Hepatocyte (in vitro differentiated cells): ENCODE results near the gene SULT1C3. TPM values are rescaled to one million over a fixed set of nuclear protein-coding genes. Genes with fewer than 3 reads are reported as not detected.

ENCODE experiments used
- DNase-seq: peaks from one replicate; pipeline ENCODE4 v3.0.0-alpha.2; 2016; ENCODE audit warnings: low spot score
- H2AFZ ChIP-seq: fragments of 200-600 bp; sonication (generic); 2 replicates; pipeline ENCODE4 v1.6.0; 2016; ENCODE audit warnings: antibody characterized with exemption, mild to moderate bottlenecking
- H3K27ac ChIP-seq: fragments of 200-600 bp; sonication (generic); 2 replicates; pipeline ENCODE4 v1.5.1; 2016; ENCODE audit warnings: mild to moderate bottlenecking
- H3K27me3 ChIP-seq: fragments of 200-600 bp; sonication (generic); 2 replicates; pipeline ENCODE4 v1.6.1; 2016
- H3K36me3 ChIP-seq: fragments of 200-600 bp; sonication (generic); replicated peaks from 2 replicates; pipeline ENCODE4 v1.5.1; 2016; ENCODE audit warnings: low read depth; ENCODE audit not compliant: insufficient read depth
- H3K4me1 ChIP-seq: fragments of 200-600 bp; sonication (generic); 2 replicates; pipeline ENCODE4 v1.5.1; 2016; ENCODE audit warnings: mild to moderate bottlenecking, moderate library complexity; ENCODE audit not compliant: insufficient read depth
- H3K4me2 ChIP-seq: fragments of 200-600 bp; sonication (generic); 2 replicates; pipeline ENCODE4 v1.6.0; 2016
- H3K4me3 ChIP-seq: fragments of 200-600 bp; sonication (generic); 2 replicates; pipeline ENCODE4 v1.5.1; 2016; ENCODE audit warnings: mild to moderate bottlenecking
- H3K79me2 ChIP-seq: fragments of 200-600 bp; sonication (generic); 2 replicates; pipeline ENCODE4 v1.6.0; 2017; ENCODE audit warnings: mild to moderate bottlenecking
- H3K9me2 ChIP-seq: fragments of 200-600 bp; sonication (generic); replicated peaks from 2 replicates; pipeline ENCODE4 v1.6.0; 2017; ENCODE audit warnings: mild to moderate bottlenecking; ENCODE audit not compliant: insufficient read depth
- H3K9me3 ChIP-seq: fragments of 200-600 bp; sonication (generic); 2 replicates; pipeline ENCODE4 v1.5.1; 2016; ENCODE audit warnings: low read depth, mild to moderate bottlenecking
- H4K20me1 ChIP-seq: fragments of 200-600 bp; sonication (generic); 2 replicates; pipeline ENCODE4 v1.6.0; 2016; ENCODE audit warnings: mild to moderate bottlenecking; ENCODE audit not compliant: insufficient read depth, poor library complexity, severe bottlenecking
- CTCF ChIP-seq: fragments of 200-600 bp; sonication (generic); IDR thresholded peaks from 2 replicates; pipeline ENCODE4 v1.5.1; 2016; ENCODE audit warnings: antibody characterized with exemption, mild to moderate bottlenecking; ENCODE audit not compliant: poor library complexity
- EZH2 ChIP-seq: fragments of 200-600 bp; sonication (generic); IDR thresholded peaks from 2 replicates; pipeline ENCODE4 v1.6.1; 2016; ENCODE audit warnings: antibody characterized with exemption, mild to moderate bottlenecking, borderline replicate concordance
- EZH2phosphoT487 ChIP-seq: fragments of 200-600 bp; sonication (generic); IDR thresholded peaks from one replicate; pipeline ENCODE4 v1.6.1; 2018; ENCODE audit warnings: antibody characterized with exemption, mild to moderate bottlenecking, low read depth, moderate library complexity; ENCODE audit not compliant: unreplicated experiment, severe bottlenecking
- WGBS: methylation state at CpG from one replicate; pipeline ENCODE4 v1.1.6; 2016; ENCODE audit warnings: low lambda C conversion rate; ENCODE audit errors: missing lambda C conversion rate; 5-methylcytosine and 5-hydroxymethylcytosine counted together
- polyA plus RNA-seq: library from polyadenylated mRNA; unstranded; fragments of >200 nt; fragmentation: Nextera tagmentation; extraction: Ambion mirVana; gene quantifications from 2 replicates; pipeline ENCODE4 v1.2.1, GENCODE V29; 2016
- total RNA-seq: library from RNA; depleted of rRNA; stranded (reverse); fragments of >200 nt; gene quantifications from 2 replicates; pipeline ENCODE4 v1.2.3, GENCODE V29; 2014

SULT1C3 gene
- total RNA-seq (1.00 TPM in 1 of 2 replicates, not detected in the other), polyA plus RNA-seq (not detected in 2 replicates)

DNA sequence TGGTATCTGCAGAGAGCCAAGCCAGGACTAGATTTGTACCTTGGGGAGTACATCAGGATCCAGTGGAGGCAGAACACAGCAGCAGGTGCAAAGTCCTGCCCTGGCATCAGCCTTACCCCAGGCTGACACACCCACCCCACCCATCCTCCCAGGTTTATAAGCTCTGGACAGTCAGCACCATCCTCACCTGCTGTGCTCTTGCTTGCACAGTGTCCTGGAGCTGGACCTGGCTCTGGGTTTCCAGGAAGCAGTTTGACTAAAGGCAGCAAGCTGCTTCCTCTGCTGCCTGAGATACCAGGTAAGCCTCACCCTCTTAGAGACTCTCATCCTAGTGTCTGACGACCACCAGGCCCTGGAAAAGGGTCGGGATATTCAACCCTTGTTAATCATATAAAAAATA lies at the start of gene SULT1C3:
Gene SULT1C3, plus strand, starts transcription at position 183 of the 400 bp plus-strand sequence. CDS start 7,227 bp downstream, outside the sequence.
- H3K27ac ChIP-seq, result no peak within 1 kb of the TSS
- no peaks in the 10 kb centered on the region for H3K9me2 ChIP-seq
- TF ChIP-seq EZH2phosphoT487 (no peak), EZH2 (no peak), CTCF (no peak)
- H4K20me1 ChIP-seq, result no peaks in the 10 kb centered on the region
- peak; percentile 11 for DNase-seq
- H3K79me2 ChIP-seq, result peaks cover 3% of the 10 kb centered on the region
- H3K27me3 ChIP-seq, result no peaks in the 10 kb centered on the region
- H3K36me3 ChIP-seq, result no peaks in the 10 kb centered on the region
- no peak within 1 kb of the TSS for H3K4me3 ChIP-seq
- H3K4me2 ChIP-seq, result no peak within 1 kb of the TSS
- no peaks in the 10 kb centered on the region for H3K4me1 ChIP-seq
- no peaks in the 10 kb centered on the region for H3K9me3 ChIP-seq
- WGBS, result 74% methylated on average over 2 of the region's 2 CpGs
- H2AFZ ChIP-seq, result no peak within 1 kb of the TSS

- no peaks in the 10 kb centered on the region for H3K9me3 ChIP-seq
- WGBS, result 49% methylated on average over 3 of the region's 3 CpGs
- no peaks in the 10 kb centered on the region for H3K9me2 ChIP-seq
- no peaks in the 10 kb centered on the region for H3K79me2 ChIP-seq
- no peak overlapping the region for H3K27ac ChIP-seq
- H2AFZ ChIP-seq, result no peak overlapping the region
- no peaks in the 10 kb centered on the region for H3K36me3 ChIP-seq
- no peak for DNase-seq
- no peaks in the 10 kb centered on the region for H3K27me3 ChIP-seq
- no peak overlapping the region for H3K4me2 ChIP-seq
- peaks cover 6% of the 10 kb centered on the region for H3K4me1 ChIP-seq
- H4K20me1 ChIP-seq, result no peaks in the 10 kb centered on the region
- H3K4me3 ChIP-seq, result no peak overlapping the region
- TF ChIP-seq EZH2 (no peak), EZH2phosphoT487 (no peak), CTCF (no peak)
These were observed 46.5 kb upstream of the SULT1C3 start for GRCh38 chr2:108193251-108193650.

DNA sequence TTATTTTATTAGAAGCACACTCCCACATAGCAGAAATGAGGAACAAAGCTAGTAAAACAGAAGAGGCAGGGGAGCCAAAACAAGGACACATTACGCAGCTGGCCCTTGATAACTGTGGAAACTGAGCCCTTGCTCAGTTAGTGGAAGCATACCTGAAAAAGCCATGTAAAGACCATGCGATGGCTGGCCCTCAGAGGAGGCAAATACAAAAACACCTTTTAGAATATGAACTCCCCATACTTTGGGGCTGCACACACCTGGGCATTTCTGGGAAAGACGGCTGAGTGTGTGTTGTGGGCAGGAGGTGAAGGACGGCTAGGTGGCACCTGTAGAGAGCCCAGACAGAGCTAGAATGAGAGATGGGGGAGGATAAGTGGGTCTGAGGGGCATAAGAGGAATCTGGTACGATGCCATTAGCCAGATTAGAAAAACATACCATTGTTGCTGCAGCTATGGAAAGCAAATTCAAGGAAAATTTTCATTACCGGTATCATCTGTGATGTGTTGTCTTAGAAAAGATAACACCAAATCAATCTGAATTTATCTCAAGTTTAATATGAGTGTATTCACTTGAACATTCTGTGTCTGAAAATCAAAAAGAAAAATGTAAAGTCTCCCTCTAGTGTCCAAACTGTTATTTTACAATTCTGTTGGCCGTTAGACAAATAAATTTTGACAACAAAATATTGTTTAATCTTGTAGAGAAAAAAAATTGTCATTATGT lies 45.2 kb upstream of the SULT1C3 start:
- Histone ChIP-seq H3K27ac (no peak overlapping the region), H3K79me2 (no peaks in the 10 kb centered on the region), H4K20me1 (no peaks in the 10 kb centered on the region), H3K9me2 (no peaks in the 10 kb centered on the region), H3K27me3 (no peaks in the 10 kb centered on the region), H3K36me3 (no peaks in the 10 kb centered on the region), H3K9me3 (no peaks in the 10 kb centered on the region), H3K4me2 (no peak overlapping the region), H3K4me3 (no peak overlapping the region), H2AFZ (no peak overlapping the region), H3K4me1 (peaks cover 6% of the 10 kb centered on the region)
- WGBS, result 75% methylated on average over 7 of the region's 7 CpGs
- TF ChIP-seq CTCF (peak; percentile 62), EZH2phosphoT487 (no peak)
- DNase-seq, result no peak
